Peyer's patch (tissue), 4 donors: ENCODE data around the gene RPL29.
A peak's percentile ranks its signal among the peaks of the same experiment; 100 is the strongest.

Source experiments
- CTCF ChIP-seq, 6 experiments: fragments of 450-650 bp in 4 of 6; fragments of 200-600 bp in 2 of 6; sonication (generic) in 1 of 6; IDR thresholded peaks; one replicate each; pipeline ENCODE4 v1.5.1; 2017 to 2019; ENCODE audit warnings: antibody characterized with exemption in 6 of 6, mild to moderate bottlenecking in 3 of 6, moderate library complexity in 1 of 6
- POLR2A ChIP-seq, 2 donors: fragments of 450-650 bp; IDR thresholded peaks; one replicate each; pipeline ENCODE4 v1.5.1; 2017; ENCODE audit warnings: antibody characterized with exemption in 2 of 2, mild to moderate bottlenecking in 2 of 2, moderate library complexity in 2 of 2

GRCh38 chr3:52004163-52004787 lies 8.6 kb upstream of the RPL29 start:
- TF ChIP-seq POLR2A (IDR thresholded peaks at IDR 0.05) (no peak), CTCF (IDR thresholded peaks at IDR 0.05) (peak in 1 of 6 experiments; percentile 22)
